HFFc6 (cell line): ENCODE measurements around the gene RPS6KA5. TPM values are rescaled to one million over a fixed set of nuclear protein-coding genes. Genes with fewer than 3 reads are reported as not detected.

Experiments used
- DNase-seq: peaks from one replicate; pipeline ENCODE4 v3.0.0-alpha.2; 2018
- H3K27ac Mint-ChIP-seq: 2 replicates; pipeline ENCODE4 v1.8.0; 2020; ENCODE audit warnings: mild to moderate bottlenecking, mixed read lengths
- H3K27me3 Mint-ChIP-seq: 2 replicates; pipeline ENCODE4 v1.8.0; 2021; ENCODE audit warnings: mild to moderate bottlenecking, moderate library complexity, mixed read lengths; ENCODE audit not compliant: insufficient read depth
- H3K36me3 Mint-ChIP-seq: 2 replicates; pipeline ENCODE4 v1.8.0; 2021; ENCODE audit warnings: low read depth, mixed read lengths
- H3K4me1 Mint-ChIP-seq: 2 replicates; pipeline ENCODE4 v1.8.0; 2020; ENCODE audit warnings: low read depth, mixed read lengths
- H3K4me3 Mint-ChIP-seq: 2 replicates; pipeline ENCODE4 v1.8.0; 2020; ENCODE audit warnings: mild to moderate bottlenecking, moderate library complexity, mixed read lengths
- H3K9me3 Mint-ChIP-seq: 2 replicates; pipeline ENCODE4 v1.8.0; 2020; ENCODE audit warnings: mild to moderate bottlenecking, mixed read lengths
- total RNA-seq, 6 experiments: library from RNA; stranded (reverse); fragmentation: NEBNext Ultra II Directional; extraction: Animal tissue kit (Norgen Biotek cat#: 25700); gene quantifications; 2 replicates in 1 of 6; 3 replicates in 5 of 6; pipeline ENCODE4 v1.2.3, GENCODE V29; 2021
- TF ChIP-seq, protein P1 (sequence below): fragments of 200-600 bp; sonication (generic); IDR thresholded peaks from 2 replicates; pipeline ENCODE4 v1.5.0; 2021; ENCODE audit warnings: antibody characterized with exemption, mild to moderate bottlenecking

RPS6KA5 gene
- total RNA-seq, 6 experiments from 2014 or later: 0.36 to 0.91 (median 0.48) TPM

DNA sequence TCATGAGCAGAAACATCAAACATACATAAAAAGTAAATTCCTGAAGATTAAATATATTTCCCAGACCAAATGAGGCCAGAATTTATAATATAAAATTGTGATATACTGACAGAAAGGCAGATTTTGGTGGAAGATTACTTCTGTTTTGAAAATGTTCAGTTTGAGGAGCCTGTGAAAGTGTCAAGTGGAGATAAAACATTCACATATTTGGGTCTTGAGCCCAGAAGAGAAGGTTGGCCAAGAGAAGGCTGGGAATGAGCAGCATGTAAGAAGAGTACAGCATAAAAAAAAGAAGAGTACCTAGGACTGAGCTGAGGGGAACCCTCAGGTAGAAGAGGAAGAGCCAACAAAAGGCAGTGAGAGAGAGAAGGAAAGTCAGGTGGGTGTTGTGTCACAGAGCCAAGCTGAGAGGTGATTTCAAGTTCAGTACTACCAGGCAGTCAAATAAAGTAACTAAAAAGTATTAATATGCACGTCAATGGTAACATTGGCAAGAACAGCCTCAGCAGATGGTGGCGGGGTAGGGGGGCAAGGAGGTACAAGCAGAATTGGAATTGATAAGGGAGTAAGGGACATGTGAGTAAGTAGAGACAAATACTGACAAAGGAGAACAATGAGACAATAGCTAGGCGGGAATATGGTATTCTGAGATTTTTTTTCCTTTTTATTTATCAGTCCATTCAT, 123.5 kb downstream of the RPS6KA5 start:
- Mint-ChIP-seq H3K27me3 (peaks cover 5% of the 10 kb centered on the region), H3K4me3 (no peak overlapping the region), H3K27ac (no peak overlapping the region), H3K4me1 (no peaks in the 10 kb centered on the region), H3K36me3 (peaks cover 7% of the 10 kb centered on the region), H3K9me3 (peaks cover 28% of the 10 kb centered on the region)
- DNase-seq: no peak
- TF ChIP-seq, protein P1, sequence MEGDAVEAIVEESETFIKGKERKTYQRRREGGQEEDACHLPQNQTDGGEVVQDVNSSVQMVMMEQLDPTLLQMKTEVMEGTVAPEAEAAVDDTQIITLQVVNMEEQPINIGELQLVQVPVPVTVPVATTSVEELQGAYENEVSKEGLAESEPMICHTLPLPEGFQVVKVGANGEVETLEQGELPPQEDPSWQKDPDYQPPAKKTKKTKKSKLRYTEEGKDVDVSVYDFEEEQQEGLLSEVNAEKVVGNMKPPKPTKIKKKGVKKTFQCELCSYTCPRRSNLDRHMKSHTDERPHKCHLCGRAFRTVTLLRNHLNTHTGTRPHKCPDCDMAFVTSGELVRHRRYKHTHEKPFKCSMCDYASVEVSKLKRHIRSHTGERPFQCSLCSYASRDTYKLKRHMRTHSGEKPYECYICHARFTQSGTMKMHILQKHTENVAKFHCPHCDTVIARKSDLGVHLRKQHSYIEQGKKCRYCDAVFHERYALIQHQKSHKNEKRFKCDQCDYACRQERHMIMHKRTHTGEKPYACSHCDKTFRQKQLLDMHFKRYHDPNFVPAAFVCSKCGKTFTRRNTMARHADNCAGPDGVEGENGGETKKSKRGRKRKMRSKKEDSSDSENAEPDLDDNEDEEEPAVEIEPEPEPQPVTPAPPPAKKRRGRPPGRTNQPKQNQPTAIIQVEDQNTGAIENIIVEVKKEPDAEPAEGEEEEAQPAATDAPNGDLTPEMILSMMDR: no peak

DNA sequence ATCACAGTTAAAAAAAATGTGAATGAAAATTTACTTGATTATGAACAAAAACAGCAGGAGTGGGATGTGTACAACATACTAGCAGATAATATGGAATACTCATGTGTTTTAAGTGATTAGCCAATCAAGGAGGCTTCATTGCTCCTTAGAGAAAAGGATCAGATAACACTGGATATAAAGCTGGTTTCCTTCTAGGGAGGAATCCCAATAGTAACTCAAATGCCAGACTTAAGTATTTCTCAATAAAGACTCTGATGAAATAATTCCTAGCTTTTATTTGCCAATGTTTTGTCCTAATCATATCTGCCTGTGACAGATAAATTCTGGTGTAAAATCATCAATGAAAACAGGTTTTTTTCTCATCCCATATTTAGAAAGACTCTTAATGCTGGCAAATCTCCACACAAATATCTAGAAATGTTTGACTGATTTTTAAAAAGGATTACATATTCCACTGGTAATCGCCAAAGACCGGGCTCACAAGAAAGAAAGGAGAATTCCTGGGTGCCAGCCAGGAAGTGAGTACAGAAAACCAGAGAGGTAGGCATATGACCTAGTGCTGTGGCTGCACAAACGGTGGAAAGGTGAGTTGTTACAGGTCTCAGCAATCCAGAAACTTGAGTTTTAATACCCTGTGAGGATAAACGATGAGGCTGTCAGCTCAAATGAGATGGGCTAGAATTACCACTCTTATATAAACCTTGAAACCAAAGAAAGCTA, 135.7 kb downstream of the RPS6KA5 start:
- peaks cover 3% of the 10 kb centered on the region for H3K27me3 Mint-ChIP-seq
- no peak overlapping the region for H3K4me3 Mint-ChIP-seq
- TF ChIP-seq, protein P1: no peak
- no peaks in the 10 kb centered on the region for H3K36me3 Mint-ChIP-seq
- no peaks in the 10 kb centered on the region for H3K4me1 Mint-ChIP-seq
- DNase-seq: no peak
- H3K27ac Mint-ChIP-seq: no peak overlapping the region
- no peaks in the 10 kb centered on the region for H3K9me3 Mint-ChIP-seq

DNA sequence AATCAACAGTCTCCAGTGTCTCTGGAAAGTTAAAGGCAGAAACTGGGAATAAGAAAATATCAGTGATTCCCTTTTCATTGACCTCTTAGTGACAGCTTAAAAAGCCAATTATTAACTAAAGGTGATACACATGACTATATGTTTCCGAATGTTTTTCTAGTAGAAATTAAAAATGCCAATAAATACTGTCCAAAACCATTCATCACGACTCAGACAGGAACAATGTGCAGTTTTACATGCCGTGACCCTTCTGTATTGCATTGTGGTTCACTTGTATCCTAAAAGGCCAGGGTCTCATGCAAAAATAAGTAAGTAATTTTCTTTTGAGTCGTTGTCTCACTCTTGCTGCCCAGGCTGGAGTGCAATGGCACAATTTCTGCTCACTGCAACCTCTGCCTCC, 138.3 kb downstream of the RPS6KA5 start:
- no peak for DNase-seq
- TF ChIP-seq, protein P1: no peak
- no peak overlapping the region for H3K4me3 Mint-ChIP-seq
- H3K4me1 Mint-ChIP-seq: no peaks in the 10 kb centered on the region
- peaks cover 3% of the 10 kb centered on the region for H3K27me3 Mint-ChIP-seq
- H3K27ac Mint-ChIP-seq: no peak overlapping the region
- no peaks in the 10 kb centered on the region for H3K9me3 Mint-ChIP-seq
- H3K36me3 Mint-ChIP-seq: no peaks in the 10 kb centered on the region

DNA sequence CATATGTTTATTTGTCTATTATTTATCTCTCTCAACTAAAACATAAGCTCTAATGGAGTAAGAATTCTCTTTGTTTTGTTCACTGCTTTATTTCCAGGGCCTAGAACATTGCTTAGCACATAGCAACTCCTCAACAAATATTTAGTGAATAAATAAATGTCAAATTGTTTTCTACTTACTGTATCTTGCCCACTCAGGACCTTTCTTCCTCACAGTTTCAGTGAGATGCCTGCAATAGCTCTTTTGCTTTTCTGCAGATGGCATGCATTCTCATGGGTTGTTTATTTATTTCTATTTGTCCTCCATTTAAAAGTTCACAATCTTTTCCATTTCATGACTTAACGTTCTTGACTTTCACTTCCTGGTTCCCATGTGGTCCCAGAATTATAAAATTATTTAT, 149.3 kb downstream of the RPS6KA5 start:
- Mint-ChIP-seq H3K9me3 (no peaks in the 10 kb centered on the region), H3K36me3 (no peaks in the 10 kb centered on the region), H3K4me1 (no peaks in the 10 kb centered on the region; the same call in 1 of the 2 replicates), H3K27me3 (peaks cover 4% of the 10 kb centered on the region), H3K4me3 (no peak overlapping the region), H3K27ac (no peak overlapping the region)
- TF ChIP-seq, protein P1: no peak
- no peak for DNase-seq

DNA sequence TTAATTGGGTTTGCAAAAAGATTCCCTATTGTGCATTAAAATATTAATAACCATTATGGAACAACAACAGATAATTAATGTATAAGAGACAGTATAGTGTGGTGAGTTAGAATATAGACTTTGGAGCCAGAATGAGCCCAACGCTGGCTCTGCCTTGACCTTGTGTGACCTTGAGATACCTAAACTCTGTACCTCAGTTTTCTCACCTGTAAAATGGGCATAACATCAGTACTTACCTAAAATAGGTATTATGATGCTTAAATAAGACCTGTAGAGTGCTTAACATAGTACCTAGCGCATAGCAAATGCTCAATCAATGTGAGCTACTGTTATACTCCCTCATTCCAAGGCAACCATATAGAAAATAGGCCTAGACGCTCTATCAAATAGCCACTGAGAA, 153.3 kb downstream of the RPS6KA5 start:
- peaks cover 4% of the 10 kb centered on the region; the same call in 1 of the 2 replicates for H3K27me3 Mint-ChIP-seq

More for the DNA sequence above, 153.3 kb downstream of the RPS6KA5 start:
- Mint-ChIP-seq H3K4me1 (no peaks in the 10 kb centered on the region; the same call in 1 of the 2 replicates), H3K4me3 (no peak overlapping the region), H3K9me3 (no peaks in the 10 kb centered on the region), H3K36me3 (no peaks in the 10 kb centered on the region), H3K27ac (no peak overlapping the region)
- TF ChIP-seq, protein P1: no peak
- DNase-seq: no peak
